ENCODE results near the gene PPP1R26. TPM values are rescaled to one million over a fixed set of nuclear protein-coding genes. Genes with fewer than 3 reads are reported as not detected.
"Not testable (repeated sequence)": the region's sequence is repeated elsewhere in the genome, so short reads cannot be mapped to it uniquely, and the experiment has no call there.

PPP1R26 gene
- polyA plus RNA-seq, 2 donors = 4.7 to 6.4 TPM

- H3K27ac ChIP-seq (ENCODE audit: low read depth in 2 of 2, low read length in 1 of 2) = no peak overlapping the region
- H3K4me1 ChIP-seq (ENCODE audit: control insufficient read depth in 2 of 2, insufficient read depth in 2 of 2, low read length in 1 of 2) = peaks cover 0 to 5% of the 10 kb centered on the region in 2 donors
- H3K9me3 ChIP-seq (ENCODE audit: control insufficient read depth in 2 of 2, insufficient read depth in 1 of 2, low read depth in 1 of 2, low read length in 1 of 2) = peaks cover 0 to 3% of the 10 kb centered on the region in 2 donors
- WGBS, 2 donors = 91% methylated on average over 9 of the region's 9 CpGs
- H3K36me3 ChIP-seq (ENCODE audit: control insufficient read depth in 2 of 2, insufficient read depth in 2 of 2, low read length in 1 of 2) = peaks cover 6 to 16% of the 10 kb centered on the region in 2 donors
- no peak overlapping the region for H3K4me3 ChIP-seq (ENCODE audit: low read depth in 1 of 2, low read length in 2 of 2)
- H3K27me3 ChIP-seq (ENCODE audit: control insufficient read depth in 1 of 2, insufficient read depth in 2 of 2, low read length in 2 of 2) = no peaks in the 10 kb centered on the region
Measured at GRCh38 chr9:135508211-135508820, 28.7 kb downstream of the PPP1R26 start.

- peaks cover 0 to 2% of the 10 kb centered on the region in 2 donors for H3K4me1 ChIP-seq (ENCODE audit: control insufficient read depth in 2 of 2, insufficient read depth in 2 of 2, low read length in 1 of 2)
- 85 to 87% methylated on average over 2 of the region's 2 CpGs for WGBS, 2 donors
- H3K27ac ChIP-seq (ENCODE audit: low read depth in 2 of 2, low read length in 1 of 2) = no peak overlapping the region
- peaks cover 0 to 3% of the 10 kb centered on the region in 2 donors for H3K9me3 ChIP-seq (ENCODE audit: control insufficient read depth in 2 of 2, insufficient read depth in 1 of 2, low read depth in 1 of 2, low read length in 1 of 2)
- peaks cover 0 to 5% of the 10 kb centered on the region in 2 donors for H3K36me3 ChIP-seq (ENCODE audit: control insufficient read depth in 2 of 2, insufficient read depth in 2 of 2, low read length in 1 of 2)
- no peak overlapping the region for H3K4me3 ChIP-seq (ENCODE audit: low read depth in 1 of 2, low read length in 2 of 2)
- no peaks in the 10 kb centered on the region for H3K27me3 ChIP-seq (ENCODE audit: control insufficient read depth in 1 of 2, insufficient read depth in 2 of 2, low read length in 2 of 2)
Measured at GRCh38 chr9:135509458-135509857, 29.9 kb downstream of the PPP1R26 start.

GRCh38 chr9:135512241-135512603 is 32.6 kb downstream of the PPP1R26 start:
- Histone ChIP-seq H3K4me3 (ENCODE audit: low read depth in 1 of 2, low read length in 2 of 2) (no peak overlapping the region), H3K27ac (ENCODE audit: low read depth in 2 of 2, low read length in 1 of 2) (no peak overlapping the region), H3K9me3 (ENCODE audit: control insufficient read depth in 2 of 2, insufficient read depth in 1 of 2, low read depth in 1 of 2, low read length in 1 of 2) (peaks cover 0 to 3% of the 10 kb centered on the region in 2 donors), H3K27me3 (ENCODE audit: control insufficient read depth in 1 of 2, insufficient read depth in 2 of 2, low read length in 2 of 2) (no peaks in the 10 kb centered on the region), H3K36me3 (ENCODE audit: control insufficient read depth in 2 of 2, insufficient read depth in 2 of 2, low read length in 1 of 2) (no peaks in the 10 kb centered on the region), H3K4me1 (ENCODE audit: control insufficient read depth in 2 of 2, insufficient read depth in 2 of 2, low read length in 1 of 2) (no peaks in the 10 kb centered on the region)
- 78 to 79% methylated on average over 10 of the region's 10 CpGs for WGBS, 2 donors

DNA sequence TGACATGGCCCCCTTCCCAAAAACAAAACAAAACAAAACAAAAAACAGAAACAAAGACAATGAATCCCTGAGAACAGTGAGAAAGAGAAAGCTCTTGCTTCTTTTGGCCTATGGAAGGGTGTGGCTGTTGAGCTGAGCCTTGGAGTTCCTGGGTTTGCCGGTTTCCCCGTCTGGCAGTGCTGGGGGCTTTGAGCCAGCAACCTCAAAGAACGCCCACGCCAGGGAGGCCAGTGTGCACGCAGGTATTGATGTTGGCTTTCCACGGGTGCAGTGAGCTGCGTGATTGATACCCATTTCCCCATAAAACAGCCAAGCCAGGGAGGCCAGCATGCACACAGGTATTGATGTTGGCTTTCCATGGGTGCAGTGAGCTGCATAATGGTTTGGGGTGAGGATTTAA is 33.3 kb downstream of the PPP1R26 start:
- H3K4me1 ChIP-seq (ENCODE audit: control insufficient read depth in 2 of 2, insufficient read depth in 2 of 2, low read length in 1 of 2) = no peaks in the 10 kb centered on the region
- WGBS, 2 donors = 37 to 39% methylated on average over 7 of the region's 7 CpGs

GRCh38 chr9:135513351-135513846 is 33.8 kb downstream of the PPP1R26 start:
- Histone ChIP-seq H3K4me1 (ENCODE audit: control insufficient read depth in 2 of 2, insufficient read depth in 2 of 2, low read length in 1 of 2) (no peaks in the 10 kb centered on the region), H3K4me3 (ENCODE audit: low read depth in 1 of 2, low read length in 2 of 2) (no peak overlapping the region), H3K27ac (ENCODE audit: low read depth in 2 of 2, low read length in 1 of 2) (no peak overlapping the region), H3K9me3 (ENCODE audit: control insufficient read depth in 2 of 2, insufficient read depth in 1 of 2, low read depth in 1 of 2, low read length in 1 of 2) (peaks cover 0 to 3% of the 10 kb centered on the region in 2 donors), H3K27me3 (ENCODE audit: control insufficient read depth in 1 of 2, insufficient read depth in 2 of 2, low read length in 2 of 2) (no peaks in the 10 kb centered on the region), H3K36me3 (ENCODE audit: control insufficient read depth in 2 of 2, insufficient read depth in 2 of 2, low read length in 1 of 2) (no peaks in the 10 kb centered on the region)
- WGBS, 2 donors = 80 to 83% methylated on average over 19 of the region's 19 CpGs

More for the DNA sequence above, 33.3 kb downstream of the PPP1R26 start:
- H3K4me3 ChIP-seq (ENCODE audit: low read depth in 1 of 2, low read length in 2 of 2) = no peak overlapping the region
- no peak overlapping the region for H3K27ac ChIP-seq (ENCODE audit: low read depth in 2 of 2, low read length in 1 of 2)
- H3K27me3 ChIP-seq (ENCODE audit: control insufficient read depth in 1 of 2, insufficient read depth in 2 of 2, low read length in 2 of 2) = no peaks in the 10 kb centered on the region
- peaks cover 0 to 3% of the 10 kb centered on the region in 2 donors for H3K9me3 ChIP-seq (ENCODE audit: control insufficient read depth in 2 of 2, insufficient read depth in 1 of 2, low read depth in 1 of 2, low read length in 1 of 2)
- H3K36me3 ChIP-seq (ENCODE audit: control insufficient read depth in 2 of 2, insufficient read depth in 2 of 2, low read length in 1 of 2) = no peaks in the 10 kb centered on the region

- H3K36me3 ChIP-seq (ENCODE audit: control insufficient read depth in 2 of 2, insufficient read depth in 2 of 2, low read length in 1 of 2); H3K27me3 ChIP-seq (ENCODE audit: control insufficient read depth in 1 of 2, insufficient read depth in 2 of 2, low read length in 2 of 2); H3K4me1 ChIP-seq (ENCODE audit: control insufficient read depth in 2 of 2, insufficient read depth in 2 of 2, low read length in 1 of 2); H3K9me3 ChIP-seq (ENCODE audit: control insufficient read depth in 2 of 2, insufficient read depth in 1 of 2, low read depth in 1 of 2, low read length in 1 of 2); H3K27ac ChIP-seq (ENCODE audit: low read depth in 2 of 2, low read length in 1 of 2); H3K4me3 ChIP-seq (ENCODE audit: low read depth in 1 of 2, low read length in 2 of 2): not testable (repeated sequence)
- 83 to 86% methylated on average over 9 of the region's 9 CpGs for WGBS, 2 donors
Measured at GRCh38 chr9:135513906-135514305, 34.3 kb downstream of the PPP1R26 start.

DNA sequence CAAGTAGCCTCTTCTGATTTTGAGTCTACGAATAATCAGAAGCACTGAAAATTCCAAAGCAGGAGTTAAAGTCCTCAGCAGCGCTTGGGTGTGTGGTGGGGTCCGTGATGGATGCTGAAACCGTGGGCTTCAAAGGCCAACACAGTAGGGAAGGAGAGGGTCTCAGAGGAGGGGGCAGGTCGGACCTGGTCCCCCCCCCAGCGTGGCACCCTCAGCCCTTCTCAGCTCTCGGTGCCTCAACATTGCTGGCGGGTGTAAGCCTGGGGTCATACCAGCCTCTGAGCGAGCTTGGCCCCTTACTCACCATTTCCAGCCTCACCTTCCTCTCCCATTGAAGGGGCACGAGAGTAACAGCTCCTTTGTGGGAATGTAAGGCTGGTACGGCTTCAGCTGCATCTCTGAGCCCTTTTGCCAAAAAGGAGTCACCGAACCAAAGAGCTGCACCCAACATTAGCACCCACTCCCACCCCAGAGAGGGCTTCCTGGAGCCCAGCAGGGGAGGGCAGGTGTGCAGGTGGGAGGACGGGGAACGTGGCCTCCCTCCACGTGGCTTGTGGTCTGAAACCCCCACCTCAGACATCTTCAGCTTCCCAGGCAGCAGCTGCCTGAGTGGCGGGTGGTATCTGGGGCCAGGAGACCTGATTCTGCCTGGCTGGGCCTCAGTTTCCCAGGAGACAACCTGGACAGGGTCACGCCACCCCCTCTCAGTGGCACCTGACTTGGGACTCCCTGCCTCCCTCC is 34.9 kb downstream of the PPP1R26 start:
- Histone ChIP-seq H3K4me1 (ENCODE audit: control insufficient read depth in 2 of 2, insufficient read depth in 2 of 2, low read length in 1 of 2) (no peaks in the 10 kb centered on the region), H3K27ac (ENCODE audit: low read depth in 2 of 2, low read length in 1 of 2) (no peak overlapping the region), H3K27me3 (ENCODE audit: control insufficient read depth in 1 of 2, insufficient read depth in 2 of 2, low read length in 2 of 2) (no peaks in the 10 kb centered on the region), H3K9me3 (ENCODE audit: control insufficient read depth in 2 of 2, insufficient read depth in 1 of 2, low read depth in 1 of 2, low read length in 1 of 2) (no peaks in the 10 kb centered on the region), H3K4me3 (ENCODE audit: low read depth in 1 of 2, low read length in 2 of 2) (no peak overlapping the region), H3K36me3 (ENCODE audit: control insufficient read depth in 2 of 2, insufficient read depth in 2 of 2, low read length in 1 of 2) (no peaks in the 10 kb centered on the region)
- 76 to 84% methylated on average over 14 to 17 of the region's 17 CpGs for WGBS, 2 donors

DNA sequence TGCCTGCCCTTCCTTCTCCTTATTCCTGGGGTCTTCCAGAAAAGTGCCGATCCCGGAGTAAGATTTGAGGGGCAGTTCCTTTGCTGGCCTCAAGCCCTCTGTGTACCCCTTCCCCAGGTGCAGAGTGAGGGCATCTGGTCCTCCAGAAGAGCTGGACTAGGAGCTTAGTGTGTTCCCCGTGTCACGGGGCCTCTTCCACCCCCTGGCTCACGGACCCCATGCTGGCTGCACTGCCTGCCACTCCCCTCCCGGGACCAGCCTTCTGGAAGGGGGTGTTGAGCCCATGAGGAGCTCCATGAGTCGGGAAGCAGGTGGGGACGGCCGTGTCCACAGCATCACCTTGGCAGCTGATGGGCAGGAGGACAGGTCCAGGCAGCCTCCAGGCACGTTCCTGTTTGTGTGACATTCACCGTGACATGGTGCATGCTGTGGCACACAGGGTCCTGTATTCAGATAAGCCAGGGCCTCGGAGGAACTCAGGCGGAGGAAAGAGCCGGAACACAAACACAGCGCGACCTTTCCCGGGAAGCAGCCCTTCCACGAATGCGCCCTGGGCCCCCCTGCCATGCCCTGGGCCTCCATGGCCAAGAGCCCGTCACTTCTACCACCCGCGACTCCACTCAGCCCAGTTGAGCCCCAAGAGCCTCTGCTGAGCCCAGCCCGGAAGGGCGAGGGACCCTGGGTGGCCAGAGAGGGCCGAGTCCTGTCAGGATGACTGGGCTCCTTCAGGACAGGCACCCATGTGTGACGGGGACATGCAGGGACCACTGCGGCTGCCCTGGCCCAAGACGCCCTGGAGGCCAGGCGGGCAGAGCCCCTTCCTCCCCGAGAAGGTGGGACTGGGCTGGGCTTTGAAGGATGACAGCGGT is 35.7 kb downstream of the PPP1R26 start:
- Histone ChIP-seq H3K36me3 (ENCODE audit: control insufficient read depth in 2 of 2, insufficient read depth in 2 of 2, low read length in 1 of 2) (no peaks in the 10 kb centered on the region), H3K4me1 (ENCODE audit: control insufficient read depth in 2 of 2, insufficient read depth in 2 of 2, low read length in 1 of 2) (no peaks in the 10 kb centered on the region), H3K4me3 (ENCODE audit: low read depth in 1 of 2, low read length in 2 of 2) (no peak overlapping the region), H3K27me3 (ENCODE audit: control insufficient read depth in 1 of 2, insufficient read depth in 2 of 2, low read length in 2 of 2) (no peaks in the 10 kb centered on the region), H3K9me3 (ENCODE audit: control insufficient read depth in 2 of 2, insufficient read depth in 1 of 2, low read depth in 1 of 2, low read length in 1 of 2) (no peaks in the 10 kb centered on the region), H3K27ac (ENCODE audit: low read depth in 2 of 2, low read length in 1 of 2) (no peak overlapping the region)
- WGBS, 2 donors = 71 to 79% methylated on average over 31 of the region's 31 CpGs

GRCh38 chr9:135516132-135516860 is 36.7 kb downstream of the PPP1R26 start:
- WGBS, 2 donors = 70 to 73% methylated on average over 25 of the region's 25 CpGs

More at GRCh38 chr9:135516132-135516860, 36.7 kb downstream of the PPP1R26 start:
- H3K27ac ChIP-seq (ENCODE audit: low read depth in 2 of 2, low read length in 1 of 2) = no peak overlapping the region
- H3K9me3 ChIP-seq (ENCODE audit: control insufficient read depth in 2 of 2, insufficient read depth in 1 of 2, low read depth in 1 of 2, low read length in 1 of 2) = no peaks in the 10 kb centered on the region
- no peaks in the 10 kb centered on the region for H3K36me3 ChIP-seq (ENCODE audit: control insufficient read depth in 2 of 2, insufficient read depth in 2 of 2, low read length in 1 of 2)
- H3K4me1 ChIP-seq (ENCODE audit: control insufficient read depth in 2 of 2, insufficient read depth in 2 of 2, low read length in 1 of 2) = no peaks in the 10 kb centered on the region
- no peaks in the 10 kb centered on the region for H3K27me3 ChIP-seq (ENCODE audit: control insufficient read depth in 1 of 2, insufficient read depth in 2 of 2, low read length in 2 of 2)
- no peak overlapping the region for H3K4me3 ChIP-seq (ENCODE audit: low read depth in 1 of 2, low read length in 2 of 2)

Measured in esophagus (tissue), 2 donors.